GM20431 (cell line): ENCODE measurements around the gene DYNLT5.
"Not testable (repeated sequence)": the region's sequence is repeated elsewhere in the genome, so short reads cannot be mapped to it uniquely, and the experiment has no call there.

ENCODE experiments used
- in situ Hi-C: fragments of 300-500 bp; cut with MseI, MboI; formaldehyde crosslinking; loops from one replicate; pipeline ENCODE4 v1.15.0; 2020; ENCODE audit warnings: low sequenced_read_pairs; ENCODE audit not compliant: unreplicated experiment

Gene DYNLT5

DNA sequence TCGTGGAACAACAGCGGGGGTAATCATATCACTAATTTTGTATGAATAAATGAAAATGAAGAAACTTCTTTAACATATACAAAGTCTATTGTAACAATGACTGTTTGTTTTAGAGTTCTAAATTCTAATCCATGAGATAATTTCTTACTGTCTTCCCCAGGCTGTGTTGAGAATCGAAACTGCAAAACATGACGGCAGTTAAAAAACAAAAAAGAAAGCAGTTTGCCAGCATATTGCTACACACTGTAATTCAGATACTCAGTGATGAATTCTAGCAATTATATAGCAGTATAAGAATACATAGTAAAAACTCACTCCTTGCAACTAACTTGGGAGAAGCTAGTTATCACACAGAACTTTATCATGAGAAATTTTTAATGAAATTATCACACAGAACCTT, 26.7 kb downstream of the DYNLT5 start:
- in situ Hi-C loops, result no loop called here

GRCh38 chr1:66779475-66780078, 27.3 kb downstream of the DYNLT5 start:
- in situ Hi-C loops, result no loop called here

GRCh38 chr1:66785800-66786199, 33.5 kb downstream of the DYNLT5 start:
- in situ Hi-C loops, result not testable (repeated sequence)

DNA sequence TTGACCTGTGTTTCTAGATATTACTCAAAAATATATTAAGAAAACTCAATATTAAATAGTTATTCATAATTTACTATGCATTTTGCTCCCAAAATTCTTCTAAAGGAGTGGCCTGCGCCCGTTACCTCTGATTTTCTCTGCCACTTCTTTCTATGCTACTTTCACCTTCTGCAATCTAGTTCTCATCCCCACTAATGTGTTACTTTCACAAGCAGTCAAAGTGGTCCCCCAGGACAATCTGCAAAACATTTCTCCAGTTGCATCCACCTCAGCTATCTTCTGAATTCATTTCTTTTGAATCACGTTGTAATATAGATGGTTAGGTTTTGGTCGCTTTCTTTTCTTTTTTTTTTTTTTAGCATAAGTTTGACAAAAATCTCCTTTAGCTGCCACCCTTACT, 35.4 kb downstream of the DYNLT5 start:
- in situ Hi-C loops, result no loop called here

DNA sequence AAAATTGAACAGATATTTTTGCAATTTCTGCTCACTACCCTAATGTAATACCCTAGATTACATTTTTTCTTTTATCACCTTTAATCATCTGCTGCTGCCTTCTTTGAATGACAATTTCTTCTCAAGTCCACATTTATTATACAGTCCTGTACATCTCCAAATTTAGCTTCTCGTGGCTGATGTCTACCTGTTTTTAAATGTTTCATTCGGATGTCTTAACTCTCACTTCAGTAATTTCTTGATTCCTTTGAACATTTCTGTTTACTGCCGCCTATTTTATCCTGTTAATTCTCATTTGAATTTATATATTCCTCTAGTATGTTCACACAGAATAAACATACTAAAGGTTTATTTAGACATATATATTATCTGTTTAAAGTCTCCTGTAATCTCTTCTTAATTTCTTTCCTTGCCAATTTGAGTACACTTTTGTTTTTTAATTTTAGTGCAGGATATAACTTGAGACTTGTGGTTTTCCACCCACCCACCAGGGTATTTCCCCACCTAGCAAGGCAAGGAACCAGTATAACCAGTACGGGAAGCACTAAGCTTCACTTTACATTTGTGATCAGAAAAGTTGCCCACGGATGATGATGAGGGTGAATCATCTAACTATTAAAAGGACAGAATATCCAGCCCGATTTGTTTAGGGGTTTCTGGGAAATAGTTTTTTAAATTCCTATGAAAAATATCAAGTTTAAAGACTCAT, 36.1 kb downstream of the DYNLT5 start:
- in situ Hi-C loops, result no loop called here

- in situ Hi-C loops, result no loop called here
Observed at GRCh38 chr1:66791621-66792610, 39.7 kb downstream of the DYNLT5 start.

DNA sequence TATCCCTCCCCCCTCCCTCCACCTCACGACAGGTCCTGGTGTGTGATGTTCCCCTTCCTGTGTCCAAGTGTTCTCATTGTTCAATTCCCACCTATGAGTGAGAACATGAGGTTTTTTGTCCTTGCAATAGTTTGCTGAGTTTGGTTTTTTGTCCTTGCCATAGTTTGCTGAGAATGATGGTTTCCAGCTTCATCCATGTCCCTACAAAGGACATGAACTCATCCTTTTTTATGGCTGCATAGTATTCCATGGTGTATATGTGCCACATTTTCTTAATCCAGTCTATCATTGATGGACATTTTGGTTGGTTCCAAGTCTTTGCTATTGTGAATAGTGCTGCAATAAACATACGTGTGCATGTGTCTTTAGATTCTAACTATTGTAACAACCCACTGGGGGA, 43.6 kb downstream of the DYNLT5 start:
- in situ Hi-C loops, result not testable (repeated sequence)

GRCh38 chr1:66809245-66809644, 57.0 kb downstream of the DYNLT5 start:
- in situ Hi-C loops, result no loop called here

GRCh38 chr1:66809736-66810326, 57.6 kb downstream of the DYNLT5 start:
- in situ Hi-C loops, result no loop called here

DNA sequence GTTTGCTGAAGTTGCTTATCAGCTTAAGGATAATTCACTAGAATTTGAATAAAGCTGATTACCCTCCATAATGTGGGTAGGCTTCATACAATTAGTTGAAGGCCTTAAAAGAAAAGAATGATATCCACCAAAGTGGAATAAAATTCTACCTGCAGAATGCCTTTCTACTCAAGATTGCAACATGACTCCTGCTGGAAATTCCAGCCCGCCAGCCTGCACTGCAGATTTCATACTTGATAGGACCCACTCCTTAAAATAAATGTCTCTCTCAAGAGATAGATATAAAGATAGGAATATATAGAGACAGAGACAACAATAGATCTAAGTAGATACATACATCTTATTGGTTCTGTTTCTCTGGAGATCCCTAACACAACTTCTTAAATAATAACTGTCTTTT, 72.5 kb downstream of the DYNLT5 start:
- in situ Hi-C loops, result no loop called here
